T-helper 1 cell treated with Interleukin-12 subunit alpha and Interleukin-12 subunit beta and Interleukin-4 antibody, amounts not matched to agents 30 ng/mL and 1 ng/mL, for 36 hours (primary cell): ENCODE data around the gene ZNF580. TPM values are rescaled to one million over a fixed set of nuclear protein-coding genes. Genes with fewer than 3 reads are reported as not detected.

Experiments
- intact Hi-C: fragments of 100-400 bp; cut with micrococcal nuclease; formaldehyde crosslinking; loops from one replicate; pipeline ENCODE4 v1.15.1; 2024
- total RNA-seq: library from RNA; stranded (reverse); gene quantifications from 2 replicates; pipeline ENCODE4 v1.2.3, GENCODE V29; 2022

The ZNF580 gene
- total RNA-seq, 1 donor from 2014 or later: 42.6 TPM

DNA sequence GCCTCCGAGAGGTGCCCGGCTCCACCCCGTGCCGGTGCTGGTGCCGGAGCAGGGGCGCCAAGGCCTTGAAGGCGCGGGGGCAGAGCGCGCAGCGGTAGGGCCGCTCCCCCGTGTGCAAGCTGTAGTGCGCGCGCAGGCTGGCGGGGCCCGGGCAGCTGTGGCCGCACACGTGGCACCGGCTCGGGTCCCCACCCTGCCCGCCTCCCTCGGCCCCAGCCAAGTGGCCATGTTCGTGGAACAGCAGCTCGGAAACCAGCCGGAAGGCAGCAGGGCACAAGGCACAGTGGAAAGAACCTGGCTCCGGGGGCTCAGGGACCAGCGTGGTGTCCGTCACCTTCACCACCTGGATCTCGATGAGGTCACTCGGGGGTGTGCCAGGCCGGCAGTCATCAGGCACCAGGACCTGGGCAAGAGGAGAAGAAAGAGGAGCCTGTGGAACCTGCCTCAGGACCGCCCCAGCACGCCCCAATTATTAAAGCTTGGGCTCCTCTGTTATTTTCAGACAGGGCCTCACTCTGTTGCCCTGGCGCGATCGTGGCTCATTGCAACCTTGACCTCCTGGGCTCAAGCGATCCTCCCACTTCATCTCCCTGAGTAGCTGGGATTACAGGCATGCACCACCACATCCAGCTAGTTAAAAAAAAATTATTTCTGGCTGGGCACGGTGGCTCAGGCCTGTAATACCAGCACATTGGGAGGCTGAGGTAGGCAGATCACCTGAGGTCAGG, 18.4 kb upstream of the ZNF580 start:
- intact Hi-C loops: no loop called here

DNA sequence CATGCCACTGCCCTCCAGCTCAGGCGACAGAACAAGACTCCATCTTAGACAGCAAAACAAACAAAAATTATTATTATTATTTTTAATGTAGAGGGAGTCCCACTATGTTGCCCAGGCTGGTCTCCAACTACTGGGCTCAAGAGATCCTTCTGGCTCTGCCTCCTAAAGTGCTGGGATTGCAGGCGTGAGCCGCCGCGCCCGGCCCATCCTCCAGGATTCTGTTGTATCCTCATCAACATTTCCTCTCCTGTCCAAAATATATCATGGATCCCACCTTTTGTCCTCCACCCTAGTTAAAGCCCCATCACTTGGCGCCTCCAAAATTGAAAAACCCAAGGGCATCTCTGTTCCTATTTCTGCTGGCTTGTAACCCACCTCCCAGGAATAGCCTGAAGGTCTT, 17.7 kb upstream of the ZNF580 start:
- intact Hi-C loops: no loop called here

- intact Hi-C loops: no loop called here
These were observed 17.2 kb upstream of the ZNF580 start for GRCh38 chr19:55623561-55623960.

GRCh38 chr19:55624109-55625003, 16.4 kb upstream of the ZNF580 start, which contains the start of gene ZNF784:
Gene ZNF784, minus strand, starts transcription at chr19:55624566. Its CDS starts 5 bp downstream, at chr19:55624561.
- intact Hi-C loops: loop anchor here (1.0 kb wide), 16 partner anchors 8 to 1465 kb away; partner anchors contain the start of genes FIZ1, HSPBP1, ISOC2 and KMT5C

GRCh38 chr19:55625004-55625326, 15.8 kb upstream of the ZNF580 start:
- intact Hi-C loops: no loop called here

DNA sequence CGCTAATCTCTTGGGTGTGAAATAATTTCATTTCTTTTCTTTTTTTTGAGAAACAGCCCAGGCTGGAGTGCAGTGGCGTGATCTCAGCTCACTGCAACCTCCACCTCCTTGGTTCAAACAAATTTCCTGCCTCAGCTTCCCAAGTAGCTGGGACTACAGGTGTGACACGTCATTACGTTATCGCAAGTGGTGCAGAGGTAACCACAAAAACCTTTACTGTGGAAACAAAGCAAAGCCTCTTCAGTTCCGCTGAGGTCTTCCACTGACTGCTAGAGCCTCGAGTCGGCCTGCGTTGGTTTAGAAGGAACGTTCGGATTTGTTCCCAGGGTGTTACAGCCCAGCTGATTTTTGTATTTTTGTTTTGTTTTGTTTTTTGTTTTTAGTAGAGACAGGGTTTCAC, 14.5 kb upstream of the ZNF580 start:
- intact Hi-C loops: no loop called here

DNA sequence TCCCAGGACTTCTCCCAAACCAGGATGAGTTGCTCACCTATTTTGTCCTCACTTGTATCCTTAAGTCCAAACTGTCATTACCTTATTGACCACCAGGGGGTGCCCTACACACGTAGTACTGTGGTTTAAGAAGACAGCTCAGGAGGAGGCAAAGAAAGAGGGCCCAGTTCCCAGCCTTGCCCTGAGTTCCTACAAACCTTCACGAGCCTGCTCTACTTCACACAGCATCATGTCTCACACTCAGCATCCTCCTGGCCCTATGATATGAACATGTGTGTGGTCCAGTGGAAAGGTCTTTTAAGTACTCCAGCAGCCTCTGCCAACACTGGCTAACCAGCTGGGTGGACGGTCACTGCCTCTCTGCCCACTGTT, 8.4 kb upstream of the ZNF580 start:
- intact Hi-C loops: loop anchor here (1.0 to 5.0 kb wide), 5 partner anchors 8 to 701 kb away; partner anchors contain the start of gene ZNF784

- intact Hi-C loops: loop anchor here (2.0 to 5.0 kb wide), 3 partner anchors 41 to 492 kb away; partner anchors contain the start of genes EPN1 and ZNF579
These were observed 6.9 kb upstream of the ZNF580 start for GRCh38 chr19:55633861-55634260.

GRCh38 chr19:55635334-55635717, 5.5 kb upstream of the ZNF580 start:
- intact Hi-C loops: loop anchor here (1.0 to 2.0 kb wide), 4 partner anchors 8 to 518 kb away; partner anchors contain the start of genes EPN1, PPP1R12C, ZNF579 and ZNF581

- intact Hi-C loops: loop anchor here (1.0 to 2.0 kb wide), 4 partner anchors 7 to 519 kb away; partner anchors contain the start of genes EPN1, PPP1R12C, ZNF579 and ZNF581
These were observed 4.9 kb upstream of the ZNF580 start for GRCh38 chr19:55635856-55636440.

GRCh38 chr19:55636723-55637122, 4.1 kb upstream of the ZNF580 start:
- intact Hi-C loops: no loop called here

GRCh38 chr19:55637534-55637933, 3.3 kb upstream of the ZNF580 start:
- intact Hi-C loops: no loop called here

GRCh38 chr19:55638864-55639359, 1.9 kb upstream of the ZNF580 start:
- intact Hi-C loops: no loop called here

DNA sequence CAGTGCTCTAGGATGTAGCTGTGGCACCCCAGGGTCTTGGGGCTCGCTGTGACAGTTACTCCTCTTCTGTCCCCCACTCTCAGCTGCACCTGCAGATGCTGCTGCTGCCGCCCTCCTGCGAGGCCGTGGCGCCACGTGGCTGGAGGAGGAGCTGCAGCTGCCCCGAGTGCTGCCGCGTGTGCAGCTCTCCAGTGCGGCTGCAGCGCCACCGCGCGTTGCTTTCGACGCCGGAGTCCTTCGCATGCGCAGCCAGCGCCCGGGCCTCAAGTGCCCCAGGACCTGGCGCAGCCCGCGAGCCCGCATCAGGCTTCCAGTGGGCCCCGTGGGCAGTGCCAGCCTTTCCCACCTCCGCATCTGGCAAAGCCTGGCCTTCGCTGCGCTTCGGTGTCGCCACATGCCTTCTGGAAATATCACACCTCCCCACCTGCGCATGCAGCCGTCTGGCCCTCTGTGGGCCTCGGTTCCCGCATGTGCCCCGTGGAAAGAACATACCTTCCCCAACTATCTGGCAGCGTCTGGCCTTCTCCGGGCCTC, 692 bp upstream of the ZNF580 start:
- intact Hi-C loops: loop anchor here (1.0 to 5.0 kb wide), 3 partner anchors 8 to 1438 kb away; partner anchors contain the start of genes RPL28 and RPS9

DNA sequence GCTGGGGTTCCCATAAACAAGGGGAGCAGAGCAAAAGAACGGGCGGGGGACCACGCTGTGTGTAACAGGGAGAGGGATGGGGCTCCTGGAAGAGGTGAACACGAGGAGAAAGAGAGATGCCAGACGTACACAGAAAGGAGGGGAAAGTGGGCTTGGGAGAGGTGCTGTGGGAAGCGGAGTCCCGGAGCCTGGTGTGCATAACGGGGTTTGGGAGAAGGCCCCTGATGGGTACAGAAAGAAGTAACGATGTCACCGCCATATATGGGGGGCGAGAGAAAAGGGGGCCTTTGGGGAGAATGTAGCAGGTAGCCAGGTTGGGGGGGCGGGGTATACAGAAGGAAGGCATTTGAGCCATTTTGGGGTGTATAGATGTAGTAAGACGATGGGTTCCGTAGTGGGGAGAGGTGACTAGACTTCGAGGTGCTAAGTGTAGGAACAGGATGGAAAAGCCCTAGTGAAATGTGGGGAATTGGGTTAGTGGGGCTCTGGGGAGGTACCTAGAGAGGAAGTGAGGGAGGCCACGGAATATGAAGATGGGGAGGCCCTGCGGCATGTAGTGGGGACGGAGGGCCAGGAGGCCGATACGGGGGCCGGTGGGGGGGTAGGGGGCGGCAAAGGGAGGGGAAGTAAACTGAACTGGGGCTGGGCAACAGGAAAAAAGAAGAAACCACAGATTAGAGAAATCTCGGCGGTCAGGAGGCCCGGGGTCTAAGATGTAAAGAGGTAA, 787 bp downstream of the ZNF580 start:
- intact Hi-C loops: loop anchor here (1.0 to 5.0 kb wide), 3 partner anchors 17 to 1439 kb away; partner anchors contain the start of genes RPL28, RPS9 and ZNF784

DNA sequence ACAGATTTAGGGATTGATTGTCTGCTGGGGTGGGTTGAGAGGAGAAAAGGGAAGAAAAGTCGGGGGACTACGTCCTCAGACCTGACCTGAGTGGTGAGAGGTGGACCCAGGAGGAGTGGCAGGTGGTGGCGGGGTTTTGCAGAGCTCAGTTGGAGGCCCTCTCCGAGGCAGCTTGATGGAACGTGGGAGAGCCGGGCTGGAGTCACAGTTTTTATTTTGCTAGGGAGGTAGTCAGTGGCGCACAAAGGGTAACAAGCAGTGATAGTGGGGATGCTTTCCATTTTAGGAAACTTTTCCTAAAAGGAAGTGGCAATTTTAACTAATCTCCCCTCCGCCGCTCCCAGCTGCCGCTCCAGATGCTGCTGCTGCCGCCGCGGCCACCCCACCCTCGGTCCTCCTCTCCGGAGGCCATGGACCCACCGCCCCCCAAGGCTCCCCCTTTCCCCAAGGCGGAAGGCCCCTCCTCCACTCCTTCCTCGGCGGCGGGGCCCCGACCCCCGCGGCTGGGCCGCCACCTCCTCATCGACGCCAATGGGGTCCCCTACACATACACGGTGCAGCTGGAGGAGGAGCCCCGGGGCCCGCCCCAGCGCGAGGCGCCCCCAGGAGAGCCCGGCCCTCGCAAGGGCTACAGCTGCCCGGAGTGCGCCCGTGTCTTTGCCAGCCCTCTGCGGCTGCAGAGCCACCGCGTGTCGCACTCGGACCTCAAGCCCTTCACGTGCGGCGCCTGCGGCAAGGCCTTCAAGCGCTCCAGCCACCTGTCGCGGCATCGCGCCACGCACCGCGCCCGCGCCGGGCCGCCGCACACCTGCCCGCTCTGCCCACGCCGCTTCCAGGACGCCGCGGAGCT, 1.6 kb downstream of the ZNF580 start:
- intact Hi-C loops: loop anchor here (1.0 to 5.0 kb wide), 5 partner anchors 7 to 1440 kb away; partner anchors contain the start of genes FIZ1, RPL28 and RPS9

- intact Hi-C loops: loop anchor here (1.0 to 5.0 kb wide), 5 partner anchors 8 to 1441 kb away; partner anchors contain the start of genes FIZ1, RPL28 and RPS9
These were observed 2.4 kb downstream of the ZNF580 start, which contains the start of gene ZNF581 for GRCh38 chr19:55643003-55643886. Gene ZNF581, plus strand, starts transcription at chr19:55643649. Its CDS starts 923 bp downstream, at chr19:55644572.

DNA sequence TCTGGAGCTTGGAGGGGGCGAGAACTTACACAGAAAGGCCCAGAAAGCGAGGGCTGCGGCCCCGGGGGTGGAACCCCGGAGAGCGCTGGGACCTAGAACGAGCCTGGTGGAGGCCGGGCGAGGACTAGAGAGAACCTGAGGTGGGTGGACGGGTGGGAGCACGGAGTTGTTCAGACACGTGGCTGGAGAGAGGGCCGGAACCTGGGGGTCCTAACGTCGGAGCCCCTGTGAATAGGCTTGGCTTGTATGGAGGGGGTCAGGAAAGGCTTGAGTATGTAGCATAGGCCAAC, 3.0 kb downstream of the ZNF580 start:
- intact Hi-C loops: loop anchor here (1.0 to 5.0 kb wide), 5 partner anchors 9 to 1442 kb away; partner anchors contain the start of genes FIZ1, RPL28 and RPS9
